Measurements from ENCODE around the gene RNASEL.

The RNASEL gene

DNA sequence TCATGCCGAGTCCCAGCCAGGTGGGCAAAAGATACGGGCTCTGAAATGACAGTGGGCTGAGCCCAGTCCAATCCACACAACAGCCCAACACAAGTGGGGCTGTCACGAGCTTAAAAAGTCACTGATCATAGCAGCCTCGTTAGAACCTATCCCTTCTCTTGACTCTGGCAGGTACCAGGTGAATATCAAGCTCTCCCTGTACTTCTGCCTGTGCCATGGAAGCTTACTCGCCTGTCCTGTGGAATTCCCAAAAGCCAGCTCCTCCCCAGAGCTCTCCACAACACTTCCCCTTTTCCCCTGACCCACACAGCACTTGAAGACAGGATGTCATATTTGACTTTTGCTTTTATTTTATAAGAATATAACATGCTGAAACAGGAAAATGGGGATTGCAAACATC is 9.2 kb upstream of the RNASEL start:
- DNase-seq: no peak

DNA sequence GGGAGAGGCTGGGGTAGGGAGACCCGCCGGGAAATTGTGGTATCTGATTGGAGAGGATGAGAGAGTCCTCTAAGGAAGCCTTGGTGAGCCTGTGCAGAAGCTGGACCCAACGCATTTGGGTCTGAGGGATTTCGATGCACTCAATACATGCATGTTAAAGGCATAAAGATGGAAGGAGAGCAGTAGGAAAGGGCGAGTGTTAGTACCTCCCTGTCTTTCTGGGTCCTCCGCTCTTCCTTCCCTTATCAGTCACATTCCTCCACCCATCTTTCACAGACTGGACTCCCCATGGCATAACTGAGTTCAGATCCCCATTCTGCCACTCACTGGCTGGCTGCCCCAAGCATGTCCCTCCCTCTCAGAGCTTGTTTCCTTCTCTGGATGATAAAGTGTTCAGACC is 7.9 kb upstream of the RNASEL start:
- DNase-seq: no peak

DNA sequence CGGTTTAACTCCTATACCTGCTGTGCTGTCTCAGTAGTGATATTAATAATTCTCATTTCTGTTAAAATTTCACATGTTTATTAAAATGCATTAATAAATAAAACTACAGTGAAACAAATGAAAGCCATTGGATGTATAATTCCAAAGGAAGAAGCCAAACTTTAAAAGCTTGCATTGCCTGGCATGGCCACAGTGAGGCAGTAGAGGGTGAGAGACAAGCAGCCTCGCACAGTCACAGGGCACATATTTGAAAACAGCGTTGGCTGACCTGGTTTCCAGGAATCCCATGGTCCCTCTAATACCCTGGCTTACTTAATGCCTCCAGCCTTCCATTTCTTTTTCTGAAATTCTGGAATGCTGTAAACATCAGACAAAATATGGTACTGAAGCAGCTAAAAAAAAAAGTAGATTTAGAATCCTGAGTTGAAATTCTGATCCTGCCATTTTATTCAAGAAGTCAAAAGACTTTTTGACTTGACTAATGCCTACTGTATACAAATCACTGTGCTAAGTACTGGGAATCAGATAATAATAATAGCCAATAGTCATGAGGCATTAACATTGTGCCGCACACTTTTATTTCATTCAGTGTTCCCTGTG is 6.7 kb upstream of the RNASEL start:
- peak; percentile 77 for DNase-seq

DNA sequence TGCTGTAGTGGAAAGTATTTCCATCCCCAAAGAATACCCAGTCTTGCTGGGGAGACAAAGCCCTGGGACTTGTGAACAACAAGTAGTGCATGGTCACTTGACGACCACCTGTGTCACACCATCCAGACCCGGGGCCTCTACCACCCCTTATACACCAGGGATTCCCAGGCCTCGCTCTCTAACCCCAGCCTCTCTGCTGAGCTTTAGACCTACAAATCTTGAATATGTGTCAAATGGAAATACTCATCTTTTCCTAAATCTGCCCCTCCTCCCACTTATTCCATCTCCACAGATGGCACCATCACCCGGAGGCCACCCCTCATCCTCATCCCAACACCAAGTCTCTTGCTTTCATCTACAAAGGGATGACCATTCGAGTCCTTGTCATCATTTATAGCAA is 875 bp upstream of the RNASEL start:
- DNase-seq: no peak

DNA sequence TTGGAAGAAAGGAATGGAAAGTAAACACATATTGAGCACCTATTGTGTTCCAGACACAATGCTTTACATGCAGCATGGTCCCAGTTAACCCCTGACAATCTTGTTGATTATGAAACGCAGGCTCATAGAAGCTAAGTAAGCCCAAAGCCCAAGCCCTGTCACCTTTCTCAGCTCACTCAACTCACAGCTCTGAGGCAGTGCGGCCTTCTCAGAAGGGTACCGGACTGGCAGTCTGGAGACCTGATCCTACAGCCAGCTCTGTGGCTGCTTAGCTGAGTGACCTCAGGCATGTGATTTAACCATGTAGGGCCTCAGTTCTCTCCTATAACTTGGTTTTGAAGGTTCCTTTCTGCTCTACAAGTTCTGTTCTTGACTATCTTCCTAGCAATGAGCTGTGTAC is 464 bp upstream of the RNASEL start:
- DNase-seq: no peak

DNA sequence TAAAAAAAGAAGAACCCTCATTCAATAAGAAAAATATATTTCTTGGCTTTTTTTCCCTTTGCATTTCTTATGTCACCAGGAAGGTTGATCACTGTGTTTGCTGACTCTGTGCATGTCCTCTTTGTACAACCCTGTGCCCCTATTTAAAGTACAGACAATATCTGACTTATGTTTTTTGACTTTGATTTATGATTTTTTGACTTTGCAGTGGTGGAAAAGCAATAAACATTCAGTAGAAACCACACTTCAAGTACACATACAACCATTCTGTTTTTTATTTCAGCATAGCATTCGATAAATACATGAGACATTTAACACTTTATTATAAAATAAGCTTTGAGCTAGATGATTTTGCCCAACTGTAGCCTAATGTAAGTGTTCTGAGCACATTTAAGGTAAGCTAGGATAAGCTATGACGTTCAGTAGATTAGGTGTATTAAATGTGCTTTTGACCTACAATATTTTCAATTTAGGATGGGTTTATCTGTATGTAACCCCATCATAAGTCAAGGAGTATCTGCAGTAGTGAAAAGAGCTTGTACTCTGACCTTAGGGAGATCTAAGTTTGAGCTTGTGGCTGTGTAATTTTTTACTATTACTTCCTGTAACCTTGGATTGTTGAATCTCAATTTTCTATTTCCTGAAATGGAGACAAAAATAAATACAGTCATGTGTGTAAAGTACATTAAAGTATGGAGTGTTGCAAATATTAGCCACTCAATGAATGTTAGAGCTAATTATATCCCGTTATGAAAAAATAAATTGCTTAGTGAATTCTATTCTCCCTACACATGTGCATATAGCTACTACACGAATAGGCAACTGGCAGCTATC is 1.2 kb downstream of the RNASEL start:
- no peak for DNase-seq

DNA sequence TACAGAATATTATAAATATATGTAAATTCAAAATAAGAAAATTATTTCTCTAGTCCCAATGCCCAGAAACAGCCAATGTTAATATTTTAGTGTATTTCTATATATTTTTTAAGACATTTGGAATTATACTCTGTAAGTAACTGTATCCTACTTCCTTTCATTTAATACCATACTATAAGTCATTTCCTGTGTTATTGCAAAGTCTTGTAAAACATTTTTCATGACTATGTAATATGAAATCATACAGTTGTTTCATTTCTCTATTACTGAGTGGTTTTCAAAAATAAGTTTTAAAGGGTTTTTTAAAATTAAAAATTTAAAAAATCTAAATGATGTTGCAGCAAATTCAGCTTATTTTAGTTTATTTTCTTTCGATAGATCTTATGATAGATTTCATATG is 2.0 kb downstream of the RNASEL start:
- no peak for DNase-seq

DNA sequence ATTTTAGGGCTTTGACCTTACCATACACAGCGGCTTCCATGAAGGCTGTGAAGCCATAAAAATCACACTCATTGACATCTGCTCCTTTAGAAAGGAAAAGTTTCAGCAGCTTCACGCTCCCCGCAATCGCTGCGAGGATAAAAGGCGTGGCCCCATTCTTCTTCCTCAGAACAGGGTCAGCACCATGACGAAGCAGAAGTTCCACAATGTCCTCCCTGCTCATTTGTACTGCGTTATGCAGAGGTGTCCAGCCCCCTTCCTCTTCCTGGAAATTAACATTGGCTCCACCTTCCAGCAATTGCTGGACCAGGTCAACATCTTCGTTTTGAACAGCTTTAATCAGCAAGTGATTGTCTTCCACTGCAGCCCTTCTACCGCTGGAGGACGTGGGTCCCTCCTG is 2.7 kb downstream of the RNASEL start:
- DNase-seq: no peak

DNA sequence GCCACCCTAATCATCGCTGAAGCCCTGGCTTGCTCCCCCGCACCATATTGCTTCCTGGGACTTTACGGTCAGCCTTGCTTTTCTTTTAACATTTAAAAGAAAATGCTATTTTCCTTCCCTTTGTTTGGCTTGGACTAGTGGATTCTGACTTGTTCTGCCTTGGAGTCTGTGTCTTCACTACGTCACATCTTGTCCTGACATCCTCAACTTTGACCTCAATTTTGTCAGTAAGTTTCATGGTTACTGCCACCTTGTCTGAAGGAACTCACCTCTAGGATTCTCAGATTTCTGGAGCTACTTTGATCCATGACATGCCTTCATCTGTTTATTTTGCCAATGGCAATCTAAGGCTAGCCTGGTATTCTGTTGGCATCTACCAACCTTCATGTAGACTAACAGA is 4.3 kb downstream of the RNASEL start:
- DNase-seq: no peak

DNA sequence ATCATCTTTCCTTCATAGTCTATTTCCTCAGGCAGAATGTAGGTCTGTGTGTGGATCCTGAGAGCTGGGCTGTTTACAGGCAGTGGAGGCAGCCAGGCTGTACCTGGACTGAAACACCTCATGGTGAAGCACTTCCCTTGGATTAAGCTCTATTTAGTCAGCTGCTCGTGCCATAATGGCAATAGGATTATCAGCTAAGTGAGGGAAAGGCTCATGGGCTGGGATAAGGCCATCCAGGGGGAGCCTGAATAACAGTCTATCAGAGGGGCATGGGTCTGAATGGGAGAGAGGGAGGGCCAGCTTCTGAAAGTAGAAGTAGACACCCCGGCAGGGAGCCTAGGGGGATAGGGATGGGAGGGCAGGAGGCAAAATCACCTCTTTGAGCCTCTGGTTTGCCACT is 8.3 kb downstream of the RNASEL start:
- DNase-seq: no peak

DNA sequence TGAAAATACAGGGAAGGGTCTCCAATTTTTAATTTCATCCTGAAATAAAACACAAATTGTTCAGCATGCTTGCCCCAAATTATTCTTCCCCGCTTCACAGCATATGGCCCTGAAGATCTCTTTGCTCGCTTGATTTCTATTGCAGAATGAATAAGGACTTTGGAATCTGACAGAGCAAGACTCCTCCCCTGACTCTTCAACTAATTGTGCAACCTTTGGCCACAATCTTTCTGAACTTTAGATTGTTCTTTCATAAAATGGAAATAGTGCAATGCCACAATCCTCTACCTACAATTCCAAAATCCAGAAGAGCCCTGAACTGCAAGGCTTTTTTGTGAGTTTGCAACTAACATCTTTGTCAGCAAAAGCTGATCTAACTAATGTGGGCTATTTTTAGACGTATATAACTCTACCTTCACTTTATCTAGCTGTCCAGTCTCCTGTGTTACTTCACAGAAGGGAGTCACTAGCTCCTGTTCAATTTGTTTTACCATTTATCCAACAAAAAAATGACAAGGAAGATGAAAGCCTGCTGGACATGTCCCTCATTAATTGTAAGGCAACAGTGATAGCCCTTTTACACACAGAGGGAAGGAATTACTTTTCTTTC is 13.4 kb downstream of the RNASEL start:
- DNase-seq: no peak

DNA sequence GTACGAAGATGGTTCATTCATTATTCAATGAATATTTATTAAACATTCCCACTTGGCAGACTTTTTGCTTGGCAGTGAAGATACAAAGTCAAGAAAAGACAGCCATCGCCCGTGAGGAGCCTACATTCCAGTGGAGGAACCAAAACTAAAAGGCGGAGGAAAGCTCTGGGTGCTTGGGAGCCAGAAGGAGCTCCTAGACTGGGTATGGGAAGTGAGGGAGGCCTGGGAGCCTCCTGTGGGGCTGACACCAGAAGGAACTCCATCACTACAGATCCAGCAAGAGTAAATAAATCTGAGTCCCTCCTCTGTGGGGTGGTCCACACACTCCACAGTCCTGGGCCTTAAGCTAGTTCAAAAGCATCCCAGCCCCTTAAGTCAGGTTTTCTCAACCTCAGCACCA is 14.9 kb downstream of the RNASEL start:
- DNase-seq: no peak

DNA sequence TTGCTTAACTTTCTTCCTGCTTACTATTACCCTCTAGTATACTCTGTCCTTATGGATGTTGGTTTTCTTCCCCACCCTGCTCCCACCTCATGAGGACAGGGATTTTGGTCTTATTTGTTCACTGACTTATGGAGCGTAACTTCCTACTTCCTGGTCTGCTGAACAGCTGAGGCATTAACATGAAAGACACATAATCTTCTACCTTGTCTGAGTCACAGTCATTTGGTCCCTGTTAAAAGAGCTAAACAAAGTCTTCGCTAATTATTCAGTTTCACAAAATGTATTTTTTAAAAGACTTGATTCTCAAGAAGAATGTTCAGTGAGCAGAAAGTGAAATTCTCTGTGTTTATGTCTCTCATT is 18.5 kb downstream of the RNASEL start:
- DNase-seq: no peak

DNA sequence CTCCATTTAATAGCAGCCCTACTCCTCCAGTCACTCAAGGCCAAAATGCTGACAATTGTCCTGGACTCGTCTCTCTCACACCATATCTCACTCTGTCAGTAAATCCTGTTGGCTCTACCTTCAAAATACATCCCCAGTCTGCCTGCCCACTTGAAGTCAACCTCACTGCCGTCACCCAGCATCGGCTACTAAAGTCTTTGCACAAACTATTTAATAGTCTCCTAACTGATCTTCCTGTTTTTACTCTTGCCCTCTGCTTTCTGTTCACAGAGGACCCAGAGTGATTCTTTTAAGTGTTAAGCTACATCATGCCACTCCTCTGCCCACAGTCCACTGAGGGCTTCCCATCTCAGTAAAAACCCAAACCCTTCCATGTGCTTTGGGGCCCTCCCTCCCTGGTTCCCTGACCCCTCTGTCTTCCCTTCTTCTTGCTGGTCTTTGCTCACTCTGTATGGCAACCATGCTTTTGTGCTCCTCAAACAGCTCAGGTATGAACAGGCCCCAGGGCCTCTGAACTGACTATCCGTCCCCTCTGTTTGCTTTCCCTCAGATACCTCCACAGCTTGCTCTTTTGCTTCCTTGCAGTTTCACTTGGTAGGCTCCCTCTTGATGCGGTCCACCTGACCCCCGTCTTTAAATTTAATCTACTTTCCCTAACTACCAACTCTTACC is 19.0 kb downstream of the RNASEL start:
- no peak for DNase-seq

DNA sequence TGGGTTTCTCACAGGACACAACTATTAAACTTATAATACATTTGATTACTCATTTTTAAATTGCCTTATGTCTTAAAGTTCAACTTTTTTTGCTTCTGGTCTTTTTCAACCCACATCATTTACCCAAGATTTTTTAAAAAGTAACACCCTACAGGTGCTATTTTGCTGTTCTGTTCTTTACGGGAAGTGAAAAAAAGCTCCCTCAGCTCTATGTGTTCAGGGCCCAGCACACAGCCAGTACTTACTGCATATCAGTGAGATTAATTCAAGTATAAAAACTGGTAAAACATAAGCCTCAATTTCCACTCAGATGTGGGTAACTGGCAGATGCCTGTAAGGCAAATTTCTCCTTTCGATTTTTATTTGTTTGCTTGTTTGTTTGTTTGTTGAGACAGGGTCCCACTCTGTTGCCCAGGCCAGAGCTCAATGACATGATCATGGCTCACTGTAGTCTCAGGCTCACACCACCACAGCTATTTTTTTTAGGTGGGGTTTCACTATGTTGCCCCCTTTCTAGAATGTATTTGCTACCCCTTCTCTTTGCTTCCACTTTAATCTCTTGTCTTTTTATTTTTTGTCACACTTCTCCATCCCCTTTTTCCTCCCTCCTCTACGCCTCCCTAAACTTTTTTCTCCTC is 20.3 kb downstream of the RNASEL start:
- DNase-seq: no peak

DNA sequence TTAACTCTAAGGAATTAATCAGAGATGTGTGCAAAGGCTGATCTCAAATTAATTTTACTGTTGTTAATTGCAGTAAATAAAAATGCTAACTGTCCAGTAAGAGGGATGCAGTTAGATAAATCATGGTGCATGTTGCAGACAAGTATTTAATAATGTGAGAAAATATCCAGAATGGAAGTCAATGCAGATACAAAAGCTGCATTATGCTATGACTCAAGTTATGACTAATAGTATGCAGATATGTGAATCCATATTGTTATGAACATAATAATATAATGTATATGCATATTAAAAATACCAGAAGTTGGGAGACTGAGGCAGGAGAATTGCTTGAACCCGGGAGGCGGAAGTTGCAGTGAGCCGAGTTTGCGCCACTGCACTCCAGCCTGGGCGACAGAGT is 21.4 kb downstream of the RNASEL start:
- DNase-seq: no peak

DNA sequence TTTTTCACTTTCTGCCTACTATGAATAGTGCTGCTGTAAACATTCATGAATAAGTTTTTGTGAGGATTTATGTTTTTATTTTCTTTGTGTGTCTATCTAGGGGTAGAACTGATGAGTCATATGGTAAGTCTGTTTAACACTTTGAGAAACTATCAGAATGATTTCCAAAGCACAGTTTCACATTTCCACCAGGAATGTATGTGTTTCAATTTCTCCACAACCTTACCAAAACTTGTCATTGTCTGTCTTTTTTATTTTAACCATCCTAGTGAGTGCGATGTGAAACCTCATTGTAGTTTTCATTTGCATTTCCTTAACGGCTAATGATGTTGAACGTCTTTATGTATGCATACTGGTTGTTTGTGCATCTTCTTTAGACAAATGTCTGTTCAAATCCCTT is 23.5 kb downstream of the RNASEL start:
- no peak for DNase-seq

DNA sequence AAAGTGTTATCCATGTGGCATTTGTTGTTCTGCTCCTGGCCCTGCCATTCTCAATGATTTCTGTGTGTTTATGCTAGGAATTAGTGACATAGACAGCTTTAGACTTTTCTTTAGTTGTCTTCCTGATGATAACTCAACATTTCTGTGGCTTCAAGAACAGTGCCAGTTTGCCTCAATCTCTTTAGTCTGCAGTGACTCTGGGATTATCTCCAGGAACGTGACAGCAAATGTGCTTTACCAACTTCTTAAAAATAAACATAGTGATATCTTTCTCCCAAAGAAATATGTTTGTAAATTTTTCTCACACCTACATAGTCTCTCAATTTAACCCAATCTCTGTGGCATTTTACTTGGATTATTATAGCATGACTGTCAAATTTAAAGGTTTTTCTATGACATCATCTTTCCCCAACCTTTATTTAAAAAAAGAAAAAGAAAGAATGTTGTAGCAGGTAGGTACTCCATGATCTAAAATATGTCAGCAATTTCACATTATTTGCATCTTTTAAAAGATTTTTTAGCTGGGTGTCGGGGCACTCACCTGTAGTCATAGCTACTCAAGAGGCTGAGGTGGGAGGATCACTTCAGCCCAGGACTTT is 24.6 kb downstream of the RNASEL start:
- no peak for DNase-seq

DNA sequence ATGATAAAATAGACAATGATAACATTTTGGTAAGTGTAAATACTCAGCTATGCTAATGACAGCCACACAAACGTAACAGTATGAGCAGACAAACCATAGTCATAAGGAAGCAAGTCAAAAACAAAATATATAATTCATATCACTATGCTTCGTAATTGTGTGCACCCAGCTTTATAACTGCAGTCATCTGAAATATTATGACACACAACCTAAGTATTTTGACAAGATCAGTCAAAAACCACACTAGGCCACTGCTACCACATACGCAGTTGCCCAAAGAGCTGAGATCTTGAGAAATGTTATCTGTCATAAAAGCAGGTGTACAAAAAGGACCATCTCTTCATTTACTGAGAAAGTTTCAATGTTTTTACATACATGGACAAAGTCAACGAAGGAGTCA is 26.0 kb downstream of the RNASEL start:
- DNase-seq: no peak

DNA sequence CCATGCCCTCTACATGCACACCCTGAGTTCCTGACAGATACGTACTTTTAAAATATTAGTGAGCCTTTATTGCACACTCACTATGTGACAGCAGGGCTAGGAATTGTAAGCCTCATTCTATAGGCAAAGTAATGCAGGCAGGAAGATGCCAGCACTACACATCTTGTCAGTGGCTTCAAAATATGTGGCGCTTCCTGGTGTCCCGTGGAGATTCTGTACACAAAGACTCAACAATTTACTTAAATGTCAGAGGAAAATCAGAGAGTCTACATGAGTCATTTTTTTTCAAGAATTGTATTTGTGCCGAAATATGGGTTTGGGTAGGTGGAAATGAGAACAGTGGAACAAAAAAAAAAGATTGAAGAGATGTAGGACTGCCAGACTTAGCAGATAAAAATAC is 27.6 kb downstream of the RNASEL start:
- no peak for DNase-seq

DNA sequence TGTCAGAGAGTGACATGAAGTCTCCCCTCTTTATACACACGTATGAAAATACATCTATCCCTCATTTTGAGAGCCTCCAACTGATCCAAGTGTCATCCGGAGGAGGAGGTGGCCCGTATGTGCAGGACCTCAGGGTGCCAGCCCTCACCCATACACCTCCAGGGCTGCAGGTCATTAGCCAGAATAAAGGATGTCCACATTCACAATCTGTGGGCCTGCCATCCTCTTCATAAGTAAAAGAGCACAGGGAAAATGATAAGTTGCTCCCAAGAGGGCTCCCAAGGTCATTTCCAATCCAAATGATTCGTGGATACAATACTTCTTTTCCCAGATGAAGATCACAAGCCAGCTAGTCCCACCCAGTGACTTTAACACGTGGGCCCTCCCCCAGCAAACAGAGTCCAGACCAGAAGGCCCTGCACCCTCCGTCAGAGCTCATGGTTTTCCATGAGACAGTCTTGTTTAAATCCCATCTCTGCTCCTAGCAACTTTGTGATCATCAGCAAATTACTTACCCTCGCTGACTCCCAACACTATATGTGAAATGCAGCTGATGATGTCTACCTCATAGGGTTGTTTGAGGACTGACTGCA is 28.6 kb downstream of the RNASEL start:
- DNase-seq: no peak

DNA sequence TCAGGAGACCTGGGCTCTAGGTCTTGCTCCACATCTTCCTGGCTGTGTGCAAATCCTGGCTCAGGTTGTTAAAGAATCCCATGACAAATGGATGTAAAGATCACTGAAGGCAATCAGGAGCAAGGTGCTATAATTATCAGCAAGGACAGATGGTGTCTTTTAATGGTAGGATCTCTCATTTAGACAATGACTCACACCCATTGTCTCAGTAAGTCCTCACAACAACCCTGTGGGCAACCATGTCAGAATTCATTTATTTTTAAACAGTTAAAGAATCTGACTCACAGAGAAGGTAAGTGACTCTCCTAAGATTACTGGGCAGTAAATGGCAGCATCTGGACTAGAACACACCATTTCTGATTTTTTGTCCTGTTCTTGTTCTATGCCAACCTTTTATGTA is 32.8 kb downstream of the RNASEL start:
- no peak for DNase-seq

DNA sequence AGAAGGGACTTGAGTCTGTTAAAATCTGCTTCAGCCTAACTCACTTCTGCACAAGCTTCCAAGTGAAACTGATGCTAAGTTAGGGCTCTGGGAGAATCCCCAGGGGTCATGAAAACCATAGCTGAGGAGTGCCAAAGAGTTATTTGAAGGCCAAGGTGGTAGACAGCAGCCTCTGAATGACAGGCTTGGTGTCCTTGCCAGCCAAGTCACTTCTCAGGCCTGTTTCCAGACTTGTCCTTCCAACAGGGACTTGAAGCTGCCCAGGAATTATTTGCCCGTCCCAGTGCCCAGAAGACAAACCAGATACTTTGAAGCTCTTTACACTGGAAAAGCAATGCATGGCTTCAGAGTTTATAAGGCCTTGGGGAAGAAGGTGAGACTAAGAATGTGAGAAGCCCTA is 33.6 kb downstream of the RNASEL start:
- DNase-seq: no peak
